ENCODE results near the gene C2CD2. TPM values are rescaled to one million over a fixed set of nuclear protein-coding genes. Genes with fewer than 3 reads are reported as not detected.

The C2CD2 gene
- total and polyA plus RNA-seq, 2 donors (not counting 1 experiment from before 2014, with no cell fraction given): 6.8 to 11.9 TPM

- TF ChIP-seq EZH2 (IDR thresholded peaks at IDR 0.05; ENCODE audit: borderline replicate concordance, insufficient read depth, low read depth, low read length, poor library complexity, severe bottlenecking) (no peak), CTCF (IDR thresholded peaks at IDR 0.05) (no peak)
- intact Hi-C loops (cut with micrococcal nuclease): no loop called here
- no peak for ATAC-seq (ENCODE audit: low read depth)
- no peak overlapping the region for H3K4me3 Mint-ChIP-seq
- H3K27ac ChIP-seq (ENCODE audit: low read length in 2 of 2): no peak overlapping the region
- H4K20me1 ChIP-seq (ENCODE audit: control insufficient read depth, insufficient read depth, low read length, poor library complexity, severe bottlenecking): no peaks in the 10 kb centered on the region
- no peak overlapping the region for H3K4me3 ChIP-seq (ENCODE audit: control extremely low read depth in 1 of 5, extremely low read depth in 1 of 5, insufficient read depth in 1 of 5, low read depth in 2 of 5, low read length in 4 of 5)
- H3K9ac ChIP-seq (ENCODE audit: low read length): no peak overlapping the region
- no peaks in the 10 kb centered on the region for H3K36me3 ChIP-seq (replicated peaks in 1 of 2; ENCODE audit: control extremely low read depth in 1 of 2, control insufficient read depth in 1 of 2, extremely low read depth in 1 of 2, insufficient read depth in 2 of 2, low read length in 1 of 2)
- no peak overlapping the region for H2AFZ ChIP-seq (ENCODE audit: insufficient read depth, low read depth, low read length, poor library complexity, severe bottlenecking)
- 96% methylated on average over 21 of the region's 23 CpGs for WGBS (ENCODE audit: insufficient coverage)
- H3K27me3 ChIP-seq (replicated peaks in 1 of 4; ENCODE audit: control extremely low read depth in 1 of 4, control insufficient read depth in 3 of 4, insufficient read depth in 4 of 4, low read length in 3 of 4): no peaks in the 10 kb centered on the region
- ChIA-PET CTCF (interaction anchor here (0.7 to 2.7 kb wide), 2 partner anchors 145 to 325 kb away, joined by 4 to 10 read pairs; no protein-coding TSS in a partner anchor), POLR2A (no interaction called here)
- H3K4me1 ChIP-seq (ENCODE audit: control insufficient read depth in 2 of 2, insufficient read depth in 2 of 2, low read length in 2 of 2): peaks cover 10% of the 10 kb centered on the region in 2 donors
- H3K9me3 ChIP-seq (ENCODE audit: control extremely low read depth in 1 of 3, control insufficient read depth in 2 of 3, insufficient read depth in 1 of 3, low read length in 2 of 3): peaks cover 0 to 4% (median 0%) of the 10 kb centered on the region in 3 donors
- H3K4me1 Mint-ChIP-seq: peaks cover 11% of the 10 kb centered on the region
- no peaks in the 10 kb centered on the region for H3K79me2 ChIP-seq (ENCODE audit: control insufficient read depth, insufficient read depth, low read length)
- DNase-seq: no peak
- H3K9me3 Mint-ChIP-seq (ENCODE audit: insufficient read depth): no peaks in the 10 kb centered on the region
- no peak overlapping the region for H3K27ac Mint-ChIP-seq
- no peak overlapping the region for H3K4me2 ChIP-seq (replicated peaks; ENCODE audit: low read depth, low read length, poor library complexity, severe bottlenecking)
- no peaks in the 10 kb centered on the region for H3K27me3 Mint-ChIP-seq
These were observed 18.8 kb upstream of the C2CD2 start for GRCh38 chr21:41972511-41973205.

GRCh38 chr21:41971891-41972290, 18.1 kb upstream of the C2CD2 start:
- H3K9me3 Mint-ChIP-seq (ENCODE audit: insufficient read depth): no peaks in the 10 kb centered on the region
- no peak overlapping the region for H3K9ac ChIP-seq (ENCODE audit: low read length)
- intact Hi-C loops (cut with micrococcal nuclease): no loop called here

More at GRCh38 chr21:41971891-41972290, 18.1 kb upstream of the C2CD2 start:
- whole genome bisulfite sequencing (ENCODE audit: insufficient coverage): 100% methylated on average over 3 of the region's 6 CpGs
- H3K79me2 ChIP-seq (ENCODE audit: control insufficient read depth, insufficient read depth, low read length): no peaks in the 10 kb centered on the region
- no peaks in the 10 kb centered on the region for H3K9me3 ChIP-seq (ENCODE audit: control extremely low read depth in 1 of 3, control insufficient read depth in 2 of 3, insufficient read depth in 1 of 3, low read length in 2 of 3)
- DNase-seq (no peak), ATAC-seq (ENCODE audit: low read depth) (no peak)
- POLR2A ChIA-PET: no interaction called here
- Mint-ChIP-seq H3K4me3 (no peak overlapping the region), H3K4me1 (peaks cover 11% of the 10 kb centered on the region), H3K27ac (no peak overlapping the region), H3K27me3 (no peaks in the 10 kb centered on the region)
- no peaks in the 10 kb centered on the region for H3K36me3 ChIP-seq (replicated peaks in 1 of 2; ENCODE audit: control extremely low read depth in 1 of 2, control insufficient read depth in 1 of 2, extremely low read depth in 1 of 2, insufficient read depth in 2 of 2, low read length in 1 of 2)
- no peaks in the 10 kb centered on the region for H3K27me3 ChIP-seq (replicated peaks in 1 of 4; ENCODE audit: control extremely low read depth in 1 of 4, control insufficient read depth in 3 of 4, insufficient read depth in 4 of 4, low read length in 3 of 4)
- no peaks in the 10 kb centered on the region for H4K20me1 ChIP-seq (ENCODE audit: control insufficient read depth, insufficient read depth, low read length, poor library complexity, severe bottlenecking)
- CTCF ChIA-PET: interaction anchor here (0.7 to 2.7 kb wide), 2 partner anchors 145 to 326 kb away, joined by 4 to 10 read pairs; no protein-coding TSS in a partner anchor
- no peak overlapping the region for H3K27ac ChIP-seq (ENCODE audit: low read length in 2 of 2)
- no peak overlapping the region for H2AFZ ChIP-seq (ENCODE audit: insufficient read depth, low read depth, low read length, poor library complexity, severe bottlenecking)
- peaks cover 10% of the 10 kb centered on the region in 2 donors for H3K4me1 ChIP-seq (ENCODE audit: control insufficient read depth in 2 of 2, insufficient read depth in 2 of 2, low read length in 2 of 2)
- H3K4me3 ChIP-seq (ENCODE audit: control extremely low read depth in 1 of 5, extremely low read depth in 1 of 5, insufficient read depth in 1 of 5, low read depth in 2 of 5, low read length in 4 of 5): no peak overlapping the region
- no peak for TF ChIP-seq CTCF (IDR thresholded peaks at IDR 0.05)
- no peak for TF ChIP-seq EZH2 (IDR thresholded peaks at IDR 0.05; ENCODE audit: borderline replicate concordance, insufficient read depth, low read depth, low read length, poor library complexity, severe bottlenecking)
- no peak overlapping the region for H3K4me2 ChIP-seq (replicated peaks; ENCODE audit: low read depth, low read length, poor library complexity, severe bottlenecking)
